WI38 (cell line): ENCODE measurements around the gene CHST13.
"Not testable (repeated sequence)": the region's sequence is repeated elsewhere in the genome, so short reads cannot be mapped to it uniquely, and the experiment has no call there.

ENCODE experiments used
- H3K4me3 ChIP-seq: 2 replicates; pipeline ENCODE4 v1.5.1; 2011; ENCODE audit warnings: low read depth, mild to moderate bottlenecking, control low read depth, low read length
- TF ChIP-seq, protein P1 (sequence below): IDR thresholded peaks from 2 replicates; pipeline ENCODE4 v1.5.1; 2012; ENCODE audit warnings: low read depth, mild to moderate bottlenecking, control low read depth, low read length

CHST13 gene

GRCh38 chr3:126577261-126577660, 53.3 kb downstream of the CHST13 start:
- no peak overlapping the region for H3K4me3 ChIP-seq
- TF ChIP-seq, protein P1, sequence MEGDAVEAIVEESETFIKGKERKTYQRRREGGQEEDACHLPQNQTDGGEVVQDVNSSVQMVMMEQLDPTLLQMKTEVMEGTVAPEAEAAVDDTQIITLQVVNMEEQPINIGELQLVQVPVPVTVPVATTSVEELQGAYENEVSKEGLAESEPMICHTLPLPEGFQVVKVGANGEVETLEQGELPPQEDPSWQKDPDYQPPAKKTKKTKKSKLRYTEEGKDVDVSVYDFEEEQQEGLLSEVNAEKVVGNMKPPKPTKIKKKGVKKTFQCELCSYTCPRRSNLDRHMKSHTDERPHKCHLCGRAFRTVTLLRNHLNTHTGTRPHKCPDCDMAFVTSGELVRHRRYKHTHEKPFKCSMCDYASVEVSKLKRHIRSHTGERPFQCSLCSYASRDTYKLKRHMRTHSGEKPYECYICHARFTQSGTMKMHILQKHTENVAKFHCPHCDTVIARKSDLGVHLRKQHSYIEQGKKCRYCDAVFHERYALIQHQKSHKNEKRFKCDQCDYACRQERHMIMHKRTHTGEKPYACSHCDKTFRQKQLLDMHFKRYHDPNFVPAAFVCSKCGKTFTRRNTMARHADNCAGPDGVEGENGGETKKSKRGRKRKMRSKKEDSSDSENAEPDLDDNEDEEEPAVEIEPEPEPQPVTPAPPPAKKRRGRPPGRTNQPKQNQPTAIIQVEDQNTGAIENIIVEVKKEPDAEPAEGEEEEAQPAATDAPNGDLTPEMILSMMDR = no peak

GRCh38 chr3:126578702-126579101, 54.7 kb downstream of the CHST13 start:
- H3K4me3 ChIP-seq = no peak overlapping the region
- TF ChIP-seq, protein P1 = no peak

DNA sequence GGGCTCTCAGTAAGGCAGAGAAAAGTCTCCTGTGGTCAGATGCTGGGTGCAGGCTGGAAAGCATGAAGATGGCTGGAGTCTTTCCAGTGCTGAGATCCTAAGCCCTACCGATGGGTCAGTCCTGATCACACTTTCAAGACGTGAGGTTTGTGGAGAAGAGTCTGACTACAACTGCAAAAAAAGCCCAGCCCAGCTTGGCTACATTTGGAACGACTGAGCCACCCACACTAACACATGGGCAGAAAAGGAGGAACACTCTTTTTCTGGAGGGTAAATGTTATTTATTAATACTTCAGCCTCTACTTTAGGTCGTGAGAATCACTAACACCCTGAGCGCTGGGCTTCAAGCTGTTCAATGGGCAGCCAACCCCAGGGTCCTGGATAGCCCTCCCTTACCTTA, 56.8 kb downstream of the CHST13 start:
- no peak overlapping the region for H3K4me3 ChIP-seq
- TF ChIP-seq, protein P1 = no peak

- H3K4me3 ChIP-seq = no peak overlapping the region
- TF ChIP-seq, protein P1 = no peak
Measured at GRCh38 chr3:126581569-126581968, 57.6 kb downstream of the CHST13 start.

- H3K4me3 ChIP-seq = no peak overlapping the region
- TF ChIP-seq, protein P1 = no peak
Measured at GRCh38 chr3:126582311-126582710, 58.4 kb downstream of the CHST13 start.

DNA sequence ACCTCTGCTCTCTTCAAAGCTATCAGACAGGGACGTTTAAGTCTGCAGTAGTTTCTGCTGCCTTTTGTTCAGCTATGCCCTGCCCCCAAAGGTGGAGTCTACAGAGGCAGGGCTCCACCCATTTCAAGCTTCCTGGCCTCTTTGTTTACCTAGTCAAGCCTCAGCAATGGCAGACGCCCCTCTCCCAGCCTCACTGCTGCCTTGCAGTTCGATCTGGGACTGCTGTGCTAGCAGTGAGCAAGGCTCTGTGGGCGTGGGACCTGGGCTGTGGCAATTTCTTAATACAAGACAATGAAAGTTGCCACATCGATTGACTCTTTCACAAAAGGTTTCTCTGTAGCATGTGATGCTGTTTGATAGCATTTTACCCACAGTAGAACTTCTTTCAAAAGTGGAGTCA, 67.6 kb downstream of the CHST13 start:
- H3K4me3 ChIP-seq = not testable (repeated sequence)
